HEK293 (cell line): ENCODE results near the gene FSCN2.

Experiments used
- CTCF ChIP-seq: fragments of 450-650 bp; formaldehyde crosslinking; IDR thresholded peaks from 2 replicates; pipeline ENCODE4 v1.5.1; 2016; ENCODE audit warnings: missing biosample characterization, missing genetic modification characterization
- ELK4 ChIP-seq: IDR thresholded peaks from 2 replicates; pipeline ENCODE4 v1.6.1; 2011; ENCODE audit warnings: mild to moderate bottlenecking, low read depth, low read length, borderline replicate concordance
- MEIS1 ChIP-seq: sonication (generic); formaldehyde crosslinking; IDR thresholded peaks from 2 replicates; pipeline ENCODE4 v1.8.1; 2022; ENCODE audit warnings: missing genetic modification reagents, mild to moderate bottlenecking, borderline replicate concordance
- OVOL3 ChIP-seq: fragments of 450-650 bp; formaldehyde crosslinking; IDR thresholded peaks from 2 replicates; pipeline ENCODE4 v1.5.1; 2016; ENCODE audit warnings: missing biosample characterization, missing genetic modification characterization
- PATZ1 ChIP-seq: fragments of 450-650 bp; formaldehyde crosslinking; IDR thresholded peaks from 2 replicates; pipeline ENCODE4 v1.5.1; 2016; ENCODE audit warnings: missing biosample characterization, missing genetic modification characterization
- PRDM6 ChIP-seq: fragments of 450-650 bp; formaldehyde crosslinking; IDR thresholded peaks from 2 replicates; pipeline ENCODE4 v1.5.1; 2017; ENCODE audit warnings: missing biosample characterization, missing genetic modification characterization
- ZNF114 ChIP-seq: fragments of 450-650 bp; formaldehyde crosslinking; IDR thresholded peaks from 2 replicates; pipeline ENCODE4 v1.5.0; 2017; ENCODE audit warnings: missing biosample characterization, missing genetic modification characterization
- ZNF121 ChIP-seq: fragments of 450-650 bp; formaldehyde crosslinking; IDR thresholded peaks from 2 replicates; pipeline ENCODE4 v1.5.1; 2016; ENCODE audit warnings: missing biosample characterization, missing genetic modification characterization
- ZNF580 ChIP-seq: fragments of 450-650 bp; formaldehyde crosslinking; IDR thresholded peaks from 2 replicates; pipeline ENCODE4 v1.5.1; 2016; ENCODE audit warnings: missing biosample characterization, missing genetic modification characterization
- ZNF785 ChIP-seq: fragments of 450-650 bp; formaldehyde crosslinking; IDR thresholded peaks from 2 replicates; pipeline ENCODE4 v1.5.1; 2016; ENCODE audit warnings: missing biosample characterization, missing genetic modification characterization
- TF ChIP-seq, protein P1 (sequence below): fragments of 450-650 bp; formaldehyde crosslinking; IDR thresholded peaks from 2 replicates; pipeline ENCODE4 v1.5.1; 2016; ENCODE audit warnings: missing biosample characterization, missing genetic modification characterization
- TF ChIP-seq, protein P2 (sequence below): fragments of 450-650 bp; formaldehyde crosslinking; IDR thresholded peaks from 2 replicates; pipeline ENCODE4 v1.5.1; 2016; ENCODE audit warnings: missing biosample characterization, missing genetic modification characterization

GRCh38 chr17:81551458-81552243, 23.5 kb downstream of the FSCN2 start:
- TF ChIP-seq CTCF (tag by site-specific recombination) (no peak), OVOL3 (tag by site-specific recombination) (no peak), ZNF580 (tag by site-specific recombination) (no peak), ZNF114 (tag by site-specific recombination) (no peak), ELK4 (no peak), PATZ1 (tag by site-specific recombination) (peak; percentile 22; the same call in 1 of the 2 replicates), MEIS1 (CRISPR knock-in tag) (no peak), ZNF121 (tag by site-specific recombination) (no peak), PRDM6 (no peak), ZNF785 (no peak)
- TF ChIP-seq, protein P1, sequence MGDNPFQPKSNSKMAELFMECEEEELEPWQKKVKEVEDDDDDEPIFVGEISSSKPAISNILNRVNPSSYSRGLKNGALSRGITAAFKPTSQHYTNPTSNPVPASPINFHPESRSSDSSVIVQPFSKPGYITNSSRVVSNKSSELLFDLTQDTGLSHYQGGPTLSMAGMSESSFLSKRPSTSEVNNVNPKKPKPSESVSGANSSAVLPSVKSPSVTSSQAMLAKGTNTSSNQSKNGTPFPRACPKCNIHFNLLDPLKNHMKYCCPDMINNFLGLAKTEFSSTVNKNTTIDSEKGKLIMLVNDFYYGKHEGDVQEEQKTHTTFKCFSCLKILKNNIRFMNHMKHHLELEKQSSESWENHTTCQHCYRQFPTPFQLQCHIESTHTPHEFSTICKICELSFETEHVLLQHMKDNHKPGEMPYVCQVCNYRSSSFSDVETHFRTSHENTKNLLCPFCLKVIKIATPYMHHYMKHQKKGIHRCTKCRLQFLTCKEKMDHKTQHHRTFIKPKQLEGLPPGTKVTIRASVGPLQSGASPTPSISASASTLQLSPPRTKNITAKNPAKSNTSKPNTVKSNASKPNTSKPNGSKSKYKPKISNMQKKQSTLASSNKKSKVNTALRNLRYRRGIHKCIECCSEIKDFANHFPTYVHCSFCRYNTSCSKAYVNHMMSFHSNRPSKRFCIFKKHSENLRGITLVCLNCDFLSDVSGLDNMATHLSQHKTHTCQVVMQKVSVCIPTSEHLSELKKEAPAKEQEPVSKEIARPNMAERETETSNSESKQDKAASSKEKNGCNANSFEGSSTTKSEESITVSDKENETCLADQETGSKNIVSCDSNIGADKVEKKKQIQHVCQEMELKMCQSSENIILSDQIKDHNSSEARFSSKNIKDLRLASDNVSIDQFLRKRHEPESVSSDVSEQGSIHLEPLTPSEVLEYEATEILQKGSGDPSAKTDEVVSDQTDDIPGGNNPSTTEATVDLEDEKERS (tag by site-specific recombination), result no peak
- TF ChIP-seq, protein P2, sequence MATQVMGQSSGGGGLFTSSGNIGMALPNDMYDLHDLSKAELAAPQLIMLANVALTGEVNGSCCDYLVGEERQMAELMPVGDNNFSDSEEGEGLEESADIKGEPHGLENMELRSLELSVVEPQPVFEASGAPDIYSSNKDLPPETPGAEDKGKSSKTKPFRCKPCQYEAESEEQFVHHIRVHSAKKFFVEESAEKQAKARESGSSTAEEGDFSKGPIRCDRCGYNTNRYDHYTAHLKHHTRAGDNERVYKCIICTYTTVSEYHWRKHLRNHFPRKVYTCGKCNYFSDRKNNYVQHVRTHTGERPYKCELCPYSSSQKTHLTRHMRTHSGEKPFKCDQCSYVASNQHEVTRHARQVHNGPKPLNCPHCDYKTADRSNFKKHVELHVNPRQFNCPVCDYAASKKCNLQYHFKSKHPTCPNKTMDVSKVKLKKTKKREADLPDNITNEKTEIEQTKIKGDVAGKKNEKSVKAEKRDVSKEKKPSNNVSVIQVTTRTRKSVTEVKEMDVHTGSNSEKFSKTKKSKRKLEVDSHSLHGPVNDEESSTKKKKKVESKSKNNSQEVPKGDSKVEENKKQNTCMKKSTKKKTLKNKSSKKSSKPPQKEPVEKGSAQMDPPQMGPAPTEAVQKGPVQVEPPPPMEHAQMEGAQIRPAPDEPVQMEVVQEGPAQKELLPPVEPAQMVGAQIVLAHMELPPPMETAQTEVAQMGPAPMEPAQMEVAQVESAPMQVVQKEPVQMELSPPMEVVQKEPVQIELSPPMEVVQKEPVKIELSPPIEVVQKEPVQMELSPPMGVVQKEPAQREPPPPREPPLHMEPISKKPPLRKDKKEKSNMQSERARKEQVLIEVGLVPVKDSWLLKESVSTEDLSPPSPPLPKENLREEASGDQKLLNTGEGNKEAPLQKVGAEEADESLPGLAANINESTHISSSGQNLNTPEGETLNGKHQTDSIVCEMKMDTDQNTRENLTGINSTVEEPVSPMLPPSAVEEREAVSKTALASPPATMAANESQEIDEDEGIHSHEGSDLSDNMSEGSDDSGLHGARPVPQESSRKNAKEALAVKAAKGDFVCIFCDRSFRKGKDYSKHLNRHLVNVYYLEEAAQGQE (tag by site-specific recombination), result no peak
